Measurements from ENCODE around the gene BET1.
"Not testable (repeated sequence)": the region's sequence is repeated elsewhere in the genome, so short reads cannot be mapped to it uniquely, and the experiment has no call there.

Gene BET1

GRCh38 chr7:94004024-94004951 lies at the start of gene BET1:
BET1 (minus strand) TSS chr7:94004355; CDS start chr7:94004216, 139 bp downstream.
- peak; percentile 95 for DNase-seq (ENCODE audit: low spot score)

GRCh38 chr7:94053532-94053931 lies 49.4 kb upstream of the BET1 start:
- DNase-seq (ENCODE audit: low spot score): no peak

GRCh38 chr7:94052398-94053180 lies 48.4 kb upstream of the BET1 start:
- DNase-seq (ENCODE audit: low spot score): no peak

DNA sequence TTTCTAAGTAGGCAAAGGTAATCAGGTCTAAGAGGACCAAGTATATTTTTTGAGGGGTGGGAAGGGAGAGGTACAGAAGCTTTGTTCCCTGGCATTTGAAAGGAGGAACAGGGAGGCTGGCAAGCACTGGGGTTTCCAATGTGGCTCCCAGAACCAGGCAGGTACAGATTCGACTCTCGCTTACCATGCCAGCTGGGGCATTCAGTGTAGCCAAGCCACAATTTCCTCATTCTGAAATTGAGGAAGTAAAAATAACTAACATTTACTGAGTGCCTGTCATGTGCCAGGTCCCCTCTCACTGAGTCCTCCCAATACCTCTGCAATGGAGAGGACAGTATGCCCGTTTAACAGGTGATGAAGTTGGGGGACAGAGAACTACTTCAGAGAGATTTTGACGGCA lies 45.9 kb upstream of the BET1 start:
- DNase-seq (ENCODE audit: low spot score): peak; percentile 3

DNA sequence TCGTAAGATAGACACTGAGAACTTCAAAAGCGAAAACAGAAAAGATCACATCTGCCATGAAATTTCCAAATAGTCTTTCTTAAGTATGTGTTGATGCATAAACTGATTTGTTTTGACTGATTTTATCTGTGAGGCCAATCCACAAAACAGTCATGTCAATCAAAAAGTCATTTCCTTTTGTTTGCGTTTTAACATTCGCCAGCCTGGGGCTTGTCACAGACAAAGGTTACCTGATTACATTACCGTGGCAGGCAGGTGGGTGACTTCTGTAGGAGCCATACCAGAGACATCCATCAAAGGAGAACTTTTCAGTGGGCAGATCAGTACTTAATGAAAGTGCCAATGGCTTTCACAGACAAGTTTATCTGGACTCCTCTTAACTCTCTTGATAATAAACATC lies 45.5 kb upstream of the BET1 start:
- DNase-seq (ENCODE audit: low spot score): no peak

- DNase-seq (ENCODE audit: low spot score): no peak
These were observed 44.6 kb upstream of the BET1 start for GRCh38 chr7:94048755-94049154.

DNA sequence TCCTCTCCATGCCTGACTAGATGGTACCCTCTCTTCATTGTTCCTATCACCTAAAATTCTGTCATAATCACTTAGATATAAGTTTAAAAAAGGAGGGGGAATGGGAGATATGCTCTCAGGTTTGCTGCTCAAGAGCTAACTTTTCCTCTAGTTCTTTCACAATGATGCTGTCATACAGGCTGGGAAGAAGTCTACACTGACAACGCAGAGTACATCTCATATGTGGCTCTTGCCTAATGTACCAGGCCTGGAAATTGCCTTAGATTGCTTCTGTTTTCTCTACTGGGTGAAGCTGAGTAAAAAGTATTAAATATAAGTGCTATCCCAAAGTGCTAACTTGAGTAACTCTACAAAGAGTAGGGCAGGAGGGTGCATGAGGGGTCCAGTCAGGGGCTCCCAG lies 43.8 kb upstream of the BET1 start:
- DNase-seq (ENCODE audit: low spot score): no peak

DNA sequence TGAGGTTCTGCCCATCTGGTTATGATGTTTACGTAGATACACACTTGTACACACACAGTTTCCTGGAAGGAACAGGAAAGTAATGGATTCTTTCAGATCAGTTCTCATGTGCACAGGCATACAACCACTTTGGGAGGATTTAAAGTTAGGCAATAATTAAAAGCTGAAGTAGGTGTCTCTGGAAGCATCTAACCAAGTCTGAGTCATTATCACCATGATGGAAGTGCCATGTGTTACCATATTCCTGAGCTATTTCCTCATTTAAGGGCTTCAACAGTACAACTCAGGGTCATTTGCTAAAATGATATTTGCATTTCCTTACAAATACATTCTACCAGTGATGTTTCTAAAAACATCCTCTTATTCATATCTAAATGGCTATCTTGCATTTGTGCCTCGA lies 41.4 kb upstream of the BET1 start:
- no peak for DNase-seq (ENCODE audit: low spot score)

GRCh38 chr7:94044806-94045205 lies 40.7 kb upstream of the BET1 start:
- no peak for DNase-seq (ENCODE audit: low spot score)

DNA sequence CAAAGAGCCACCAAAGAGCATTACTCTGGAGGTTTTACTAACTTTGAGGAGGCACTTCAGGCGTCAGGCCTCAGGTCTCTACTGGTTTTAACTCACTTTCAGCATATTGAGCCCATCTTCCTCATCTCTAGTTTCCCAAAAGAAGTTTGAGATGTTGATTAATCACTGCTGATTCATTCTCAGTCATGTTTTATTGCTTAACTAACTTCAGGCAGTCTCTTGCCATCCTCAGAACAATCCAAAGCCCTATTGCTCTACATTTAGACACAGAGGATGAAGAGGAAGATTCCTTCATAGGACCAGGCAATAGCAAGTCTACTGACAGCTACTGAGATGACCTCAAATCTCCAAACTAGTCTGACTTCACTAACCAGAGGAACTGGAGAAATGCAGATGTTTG lies 39.1 kb upstream of the BET1 start:
- no peak for DNase-seq (ENCODE audit: low spot score)

DNA sequence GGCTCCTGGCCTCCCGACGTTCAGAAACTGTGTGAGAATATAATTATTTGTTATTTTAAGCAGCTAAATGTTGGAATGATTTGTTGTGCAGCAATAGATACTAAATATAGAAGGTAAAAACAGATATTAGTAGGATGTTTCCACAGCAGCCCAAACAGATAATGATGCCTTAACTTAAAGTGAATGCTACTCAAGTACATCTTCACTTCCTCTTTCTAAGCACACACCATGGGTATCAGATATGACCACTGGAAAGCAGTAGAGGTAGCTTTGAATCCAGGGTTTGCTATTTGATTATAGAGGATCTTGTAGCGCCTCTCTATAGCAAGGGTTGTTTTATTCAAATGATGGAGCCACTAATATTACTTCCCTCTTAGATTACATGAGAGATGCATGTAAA lies 38.2 kb upstream of the BET1 start:
- no peak for DNase-seq (ENCODE audit: low spot score)

DNA sequence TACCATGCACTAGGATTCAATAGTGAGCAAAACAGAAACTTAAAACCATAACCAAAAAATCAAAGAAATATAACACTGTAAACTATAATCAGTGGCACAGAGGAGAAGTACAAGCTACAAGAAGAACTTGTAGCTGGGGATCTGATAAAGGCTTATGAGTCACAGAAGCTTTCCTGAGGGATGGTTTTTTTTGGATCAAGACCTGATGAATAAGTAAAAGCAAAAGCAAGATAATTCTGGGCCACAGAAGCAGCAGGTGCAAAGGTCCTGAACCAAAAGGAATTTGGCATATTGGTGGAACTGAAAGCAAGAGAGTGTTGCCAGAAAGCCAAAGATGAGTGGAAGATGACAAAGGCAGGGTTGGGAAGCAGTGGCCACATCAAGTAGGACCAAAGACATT lies 37.4 kb upstream of the BET1 start:
- no peak for DNase-seq (ENCODE audit: low spot score)

DNA sequence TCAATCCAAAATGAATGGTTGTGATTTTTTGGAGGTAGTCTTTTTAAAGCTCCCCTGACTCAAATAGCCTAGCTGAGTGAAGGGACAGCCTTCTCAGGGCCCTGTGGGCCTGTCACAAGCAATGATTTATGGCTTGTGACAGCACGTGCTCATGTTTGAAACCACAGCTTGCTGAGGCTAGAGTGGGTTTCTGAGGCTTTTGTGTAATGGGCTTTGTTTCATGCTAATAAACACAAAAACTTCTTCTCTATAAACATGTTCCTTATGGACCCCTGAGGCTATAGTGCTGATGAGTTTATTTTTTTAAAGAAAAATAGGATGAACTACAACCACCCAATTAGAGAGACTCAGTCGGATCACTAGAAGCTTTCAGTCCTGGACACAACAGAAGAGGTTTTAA lies 36.1 kb upstream of the BET1 start:
- DNase-seq (ENCODE audit: low spot score): no peak

DNA sequence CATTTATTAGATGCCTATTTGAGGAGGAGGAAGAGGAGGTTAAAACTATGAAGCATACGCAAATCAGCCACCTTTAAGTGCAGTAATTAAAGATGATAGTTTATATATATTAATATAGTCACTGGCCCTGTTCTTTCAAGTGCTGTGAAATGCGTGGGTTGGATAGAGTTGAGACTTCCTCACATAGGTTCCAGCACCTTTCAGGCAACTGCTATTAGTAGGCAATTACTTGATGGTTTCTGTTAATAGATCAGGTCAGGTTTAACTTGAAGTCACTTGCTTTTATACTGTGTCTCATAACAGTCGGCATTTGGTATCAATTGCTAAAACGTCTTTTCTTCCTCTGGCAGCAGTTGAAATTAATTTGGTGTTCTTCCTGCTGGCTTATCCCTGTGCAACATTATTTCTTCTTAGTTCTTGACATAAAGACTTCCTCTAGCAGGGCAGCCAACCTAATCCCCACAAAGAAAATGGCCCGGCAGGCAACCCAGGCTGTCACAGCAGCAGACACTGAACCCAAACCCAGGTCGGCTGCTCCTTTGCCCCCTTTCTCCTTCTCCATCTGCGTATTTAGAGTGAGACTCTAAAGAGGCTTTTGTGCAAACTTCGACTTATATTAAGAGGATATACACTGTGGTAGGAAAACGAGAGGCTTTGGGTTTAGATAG lies 35.3 kb upstream of the BET1 start:
- DNase-seq (ENCODE audit: low spot score): no peak

- no peak for DNase-seq (ENCODE audit: low spot score)
These were observed 27.7 kb upstream of the BET1 start for GRCh38 chr7:94031865-94032264.

- DNase-seq (ENCODE audit: low spot score): no peak
These were observed 26.5 kb upstream of the BET1 start for GRCh38 chr7:94030634-94031033.

DNA sequence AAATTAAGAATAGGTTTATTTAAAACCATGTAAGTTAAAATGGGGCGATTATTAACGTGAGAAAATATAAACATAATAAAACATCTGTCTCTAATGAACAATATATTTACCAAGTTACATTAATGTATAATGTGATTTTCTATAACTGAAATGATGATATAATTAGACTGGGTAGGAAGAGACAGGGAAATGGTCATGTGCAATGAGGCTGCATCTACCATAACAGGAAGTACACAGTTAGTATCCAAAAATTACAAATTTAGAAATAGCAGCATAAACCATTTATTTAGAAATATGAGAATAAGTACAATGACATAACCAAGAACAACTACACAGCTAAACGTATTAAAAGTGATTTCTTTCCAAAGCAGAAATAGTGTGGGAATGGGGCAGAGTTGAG lies 25.8 kb upstream of the BET1 start:
- no peak for DNase-seq (ENCODE audit: low spot score)

- no peak for DNase-seq (ENCODE audit: low spot score)
These were observed 24.6 kb upstream of the BET1 start for GRCh38 chr7:94028768-94029167.

GRCh38 chr7:94026619-94027018 lies 22.5 kb upstream of the BET1 start:
- not testable (repeated sequence) for DNase-seq (ENCODE audit: low spot score)

DNA sequence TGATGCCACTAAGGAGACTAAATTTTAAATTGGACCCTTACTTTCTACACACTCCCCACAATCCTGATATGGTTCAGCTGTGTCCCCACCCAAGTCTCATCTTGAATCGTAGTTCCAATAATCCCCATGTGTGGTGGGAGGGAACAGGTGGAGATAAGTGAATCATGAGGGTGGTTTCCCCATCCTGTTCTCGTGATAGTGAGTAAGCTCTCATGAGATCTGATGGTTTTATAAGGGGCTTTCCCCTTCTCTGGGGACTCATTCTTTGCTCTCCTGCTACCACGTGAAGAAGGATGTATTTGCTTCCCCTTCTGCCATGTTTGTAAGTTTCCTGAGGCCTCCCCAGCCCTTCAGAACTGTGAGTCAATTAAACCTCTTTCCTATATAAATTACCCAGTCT lies 18.4 kb upstream of the BET1 start:
- DNase-seq (ENCODE audit: low spot score): no peak

DNA sequence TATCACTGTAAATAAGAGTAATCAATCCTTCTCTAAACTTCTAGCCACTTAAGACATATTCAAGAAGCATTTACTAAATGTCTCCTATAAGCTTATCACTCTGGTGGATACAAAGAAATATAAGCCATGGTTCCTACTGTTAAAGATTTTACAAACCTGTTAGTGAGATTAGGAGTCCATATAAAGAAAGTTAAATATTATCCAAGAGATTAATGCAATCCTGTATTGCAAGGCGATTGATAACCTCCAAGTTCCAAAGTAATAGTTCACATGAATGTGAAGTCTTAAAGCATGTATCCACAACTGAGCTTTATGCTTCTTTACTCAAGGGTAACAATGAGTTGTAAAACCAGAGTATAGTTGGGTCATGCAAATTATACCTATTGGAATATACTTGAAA lies 12.6 kb upstream of the BET1 start:
- DNase-seq (ENCODE audit: low spot score): no peak

GRCh38 chr7:94015538-94015937 lies 11.4 kb upstream of the BET1 start:
- no peak for DNase-seq (ENCODE audit: low spot score)

DNA sequence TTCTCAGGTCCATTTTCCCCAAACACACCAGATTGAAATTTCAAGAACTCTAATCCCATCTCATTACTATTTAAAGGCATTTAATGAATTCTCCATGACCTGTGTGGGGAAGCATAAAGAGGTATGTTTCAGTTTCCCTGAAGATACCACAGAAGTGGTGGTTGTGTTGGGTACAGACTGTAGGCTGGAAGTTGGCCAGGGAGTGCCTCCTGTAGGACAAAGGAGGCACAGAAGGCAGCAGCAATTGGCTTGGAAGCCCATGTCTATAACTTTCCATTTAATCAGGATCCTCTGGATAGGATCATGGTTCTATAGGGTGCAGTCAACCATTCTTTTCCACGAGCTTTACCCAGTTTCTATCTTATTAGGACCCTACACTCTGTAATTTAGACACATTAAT lies 8.6 kb upstream of the BET1 start:
- DNase-seq (ENCODE audit: low spot score): no peak
